Heart right ventricle (tissue), 16 donors: ENCODE data around the gene EN1. TPM values are rescaled to one million over a fixed set of nuclear protein-coding genes. Genes with fewer than 3 reads are reported as not detected.
A peak's percentile ranks its signal among the peaks of the same experiment; 100 is the strongest.

Experiments
- ATAC-seq, 8 donors: fragments of 200-7000 bp; cut with Tn5 transposase; one replicate each; pipeline ENCODE4 v1.9.1; 2020; ENCODE audit warnings: mild to moderate bottlenecking in 8 of 8, moderate library complexity in 8 of 8, moderate number of reproducible peaks in 1 of 8
- DNase-seq, 2 donors: peaks; one replicate each; pipeline ENCODE4 v3.0.0-alpha.2; 2020
- H3K27ac ChIP-seq, 10 donors: fragments of 200-600 bp; sonication (generic) in 2 of 10; one replicate each; pipeline versions ENCODE4 v1.5.0 to v1.8.0; 2020 to 2022; ENCODE audit warnings: mild to moderate bottlenecking in 3 of 10
- H3K27me3 ChIP-seq, 7 donors: fragments of 200-600 bp; one replicate each; pipeline ENCODE4 v1.8.0; 2021 to 2022; ENCODE audit warnings: mild to moderate bottlenecking in 2 of 7
- H3K36me3 ChIP-seq, 9 donors: fragments of 200-600 bp; sonication (generic) in 1 of 9; one replicate each; pipeline versions ENCODE4 v1.5.0 to v1.8.0; 2020 to 2022; ENCODE audit warnings: mild to moderate bottlenecking in 2 of 9
- H3K4me1 ChIP-seq, 9 donors: fragments of 200-600 bp; sonication (generic) in 1 of 9; one replicate each; pipeline versions ENCODE4 v1.5.0 to v1.8.0; 2020 to 2022; ENCODE audit warnings: mild to moderate bottlenecking in 4 of 9
- H3K4me3 ChIP-seq, 10 donors: fragments of 200-600 bp; sonication (generic) in 2 of 10; one replicate each; pipeline versions ENCODE4 v1.5.0 to v1.8.0; 2020 to 2022; ENCODE audit warnings: mild to moderate bottlenecking in 7 of 10, moderate library complexity in 2 of 10
- H3K9me3 ChIP-seq, 11 donors: fragments of 200-600 bp in 10 of 11; sonication (generic) in 2 of 11; one replicate each; pipeline versions ENCODE4 v1.5.0 to v1.8.0; 2013 to 2022; ENCODE audit warnings: mild to moderate bottlenecking in 2 of 11, control low read depth in 1 of 11, moderate library complexity in 1 of 11
- CTCF ChIP-seq, 9 donors: fragments of 200-600 bp; sonication (generic) in 2 of 9; IDR thresholded peaks; one replicate each; pipeline versions ENCODE4 v1.5.0 to v1.8.0; 2021 to 2022; ENCODE audit warnings: antibody characterized with exemption in 9 of 9, mild to moderate bottlenecking in 5 of 9, moderate library complexity in 1 of 9
- WGBS, 2 donors: extraction: QIAGEN DNeasy Blood & Tissue Kit; methylation state at CpG; one replicate each; pipeline ENCODE4 v1.1.7; 2013; ENCODE audit warnings: inconsistent platforms in 1 of 2; 5-methylcytosine and 5-hydroxymethylcytosine counted together
- intact Hi-C, 10 donors: fragments of 100-400 bp; cut with DNase I; formaldehyde crosslinking; loops; one replicate each; pipeline versions ENCODE4 v1.11.1 to v1.14.2; 2022
- polyA plus RNA-seq, 2 donors: library from polyadenylated mRNA; stranded (reverse); fragments of 200-250 nt; gene quantifications; one replicate each; pipeline ENCODE4 v1.2.3, GENCODE V29; 2013
- total RNA-seq, 10 donors: library from RNA; stranded (reverse); fragmentation: NEBNext Ultra II Directional in 3 of 10; extraction: Animal tissue kit (Norgen Biotek cat#: 25700) in 3 of 10; gene quantifications; one replicate each; pipeline versions ENCODE4 v1.2.1 to v1.2.4, GENCODE V29; 2021 to 2023
- donor health status: Arrhythmogenic right ventricular cardiomyopathy.
- donor health status: ischemic (EF 13 %, LVEDD 7.1; RV severe dilation, severe dysfunction).
- donor health status: healthy with polysubstance abuse.
- donor health status: DM: no; HTN: yes; CAD: no.
- donor health status: DM: no; HTN: no; CAD: no.
- donor health status: ischemic (EF 25% LVEDD 6.9; RV normal size, moderate dysfunction).
- donor health status: ischemic (EF 25% LVEDD 5.7; RV mildly dilated, moderate dysfunction).
- donor health status: healthy.
- donor health status: DM: yes; HTN: yes; CAD: no.
- donor health status: Ischemic cardiomyopathy.
- donor health status: ischemic (EF 35%, LVEDD 5.7; RV mildly dilated, moderate dysfunction).
- donor health status: nonischemic (EF 11% LVEDD 7.7; RV severe dilation, severe dysfunction).
- donor health status: DM: yes; HTN: yes; CAD: no.
- donor health status: PGD.
- donor health status: ischemic (EF 29% LVEDD 5.4; RV normal size, mild dysfunction).
- donor health status: nonischemic (EF 23%, LVEDD 6.1; RV moderate dilation, normal function).

EN1 gene
- total and polyA plus RNA-seq, 12 donors: 0.15 TPM; not detected in 11

GRCh38 chr2:118808429-118808809 lies 39.0 kb downstream of the EN1 start:
- DNase-seq (no peak), ATAC-seq (no peak)
- no peak for TF ChIP-seq CTCF (IDR thresholded peaks at IDR 0.05)
- H3K36me3 ChIP-seq: no peaks in the 10 kb centered on the region
- 16 to 23% methylated on average over 16 of the region's 16 CpGs for WGBS, 2 donors
- no peak overlapping the region for H3K27ac ChIP-seq
- H3K4me1 ChIP-seq: peaks cover 0 to 3% (median 0%) of the 10 kb centered on the region in 9 donors
- H3K4me3 ChIP-seq: peak overlapping the region in 5 of 10 donors; percentile 3 to 32 (median 31)
- intact Hi-C loops: no loop called here
- peaks cover 0 to 93% (median 68%) of the 10 kb centered on the region in 7 donors for H3K27me3 ChIP-seq
- H3K9me3 ChIP-seq: no peaks in the 10 kb centered on the region

GRCh38 chr2:118807668-118808428 lies 39.6 kb downstream of the EN1 start:
- TF ChIP-seq CTCF (IDR thresholded peaks at IDR 0.05): no peak
- H3K27me3 ChIP-seq: peaks cover 0 to 90% (median 68%) of the 10 kb centered on the region in 7 donors
- WGBS, 2 donors: 57 to 63% methylated on average over 13 of the region's 13 CpGs
- H3K9me3 ChIP-seq: no peaks in the 10 kb centered on the region
- H3K4me1 ChIP-seq: peaks cover 0 to 3% (median 0%) of the 10 kb centered on the region in 9 donors
- H3K27ac ChIP-seq: no peak overlapping the region
- peak overlapping the region in 5 of 10 donors; percentile 3 to 32 (median 31) for H3K4me3 ChIP-seq
- ATAC-seq: no peak
- no peak for DNase-seq
- intact Hi-C loops: no loop called here
- H3K36me3 ChIP-seq: no peaks in the 10 kb centered on the region

GRCh38 chr2:118806797-118807667 lies 40.4 kb downstream of the EN1 start:
- WGBS, 2 donors: 50 to 53% methylated on average over 23 of the region's 23 CpGs
- TF ChIP-seq CTCF (IDR thresholded peaks at IDR 0.05): no peak
- ATAC-seq: no peak

DNA sequence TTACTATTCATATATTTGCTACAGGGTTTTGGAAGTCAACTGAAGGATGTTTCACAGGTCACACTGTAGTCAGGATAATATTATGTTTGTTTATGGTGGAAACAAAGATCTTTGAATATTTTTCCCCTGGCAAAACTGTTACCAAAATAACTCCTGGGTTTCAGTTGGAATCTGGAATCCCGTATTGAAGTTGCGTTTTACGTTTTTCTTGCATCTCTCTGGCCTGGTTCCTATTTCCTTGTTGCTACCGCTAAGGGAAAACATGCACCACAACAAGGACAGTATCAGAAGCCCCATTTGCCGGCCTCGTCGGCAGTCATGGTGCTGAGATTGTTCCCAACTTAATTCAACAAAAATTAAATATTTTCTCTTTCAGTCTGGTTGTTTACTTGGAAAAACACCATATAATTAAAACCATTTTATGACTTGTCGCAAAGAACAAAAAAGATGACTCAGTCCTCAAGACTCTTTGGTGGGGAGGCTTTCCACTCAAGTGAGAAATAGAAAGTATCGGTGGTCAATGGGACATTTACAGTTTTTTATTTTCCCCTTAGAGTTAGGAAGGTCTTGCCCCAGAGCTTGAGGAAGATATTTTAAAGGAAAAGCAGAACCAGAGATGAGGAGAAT lies 42.3 kb downstream of the EN1 start:
- H3K9me3 ChIP-seq: no peaks in the 10 kb centered on the region
- no peak for DNase-seq
- H3K36me3 ChIP-seq: no peaks in the 10 kb centered on the region
- H3K27me3 ChIP-seq: peaks cover 0 to 81% (median 63%) of the 10 kb centered on the region in 7 donors
- no peak for TF ChIP-seq CTCF (IDR thresholded peaks at IDR 0.05)
- H3K4me1 ChIP-seq: peaks cover 0 to 3% (median 0%) of the 10 kb centered on the region in 9 donors
- no peak overlapping the region for H3K27ac ChIP-seq
- WGBS, 2 donors: 77 to 84% methylated on average over 9 of the region's 9 CpGs
- intact Hi-C loops: no loop called here
- H3K4me3 ChIP-seq: no peak overlapping the region
- ATAC-seq: no peak

More at GRCh38 chr2:118806797-118807667, 40.4 kb downstream of the EN1 start:
- Histone ChIP-seq H3K27me3 (peaks cover 0 to 87% (median 70%) of the 10 kb centered on the region in 7 donors), H3K36me3 (no peaks in the 10 kb centered on the region), H3K9me3 (no peaks in the 10 kb centered on the region), H3K4me3 (no peak overlapping the region), H3K27ac (no peak overlapping the region), H3K4me1 (peaks cover 0 to 3% (median 0%) of the 10 kb centered on the region in 9 donors)
- no peak for DNase-seq
- intact Hi-C loops: no loop called here
